HCT116 (cell line): ENCODE measurements around the gene PPDPF.

ENCODE experiments used
- ATF3 ChIP-seq: IDR thresholded peaks from 2 replicates; pipeline ENCODE4 v1.6.1; 2012
- CTCF ChIP-seq, 3 experiments: fragments of 200-600 bp in 1 of 3; sonication (generic) in 1 of 3; IDR thresholded peaks in 2 of 3; conservative IDR thresholded peaks in 1 of 3; 2 replicates each; pipeline ENCODE4 v1.5.1; 2012 to 2017; ENCODE audit warnings: low read depth in 2 of 3, low read length in 2 of 3, antibody characterized with exemption in 1 of 3, borderline replicate concordance in 1 of 3, control low read depth in 1 of 3, mild to moderate bottlenecking in 1 of 3, mixed read lengths in 1 of 3, mixed run types in 1 of 3, moderate library complexity in 1 of 3; ENCODE audit not compliant: insufficient read depth in 1 of 3
- MAX ChIP-seq: IDR thresholded peaks from 2 replicates; pipeline ENCODE4 v1.6.1; 2012
- POLR2A ChIP-seq: IDR thresholded peaks from 2 replicates; pipeline ENCODE4 v1.7.0; 2011; ENCODE audit warnings: borderline replicate concordance; ENCODE audit not compliant: insufficient read depth, insufficient read length; ENCODE audit errors: extremely low read depth
- POLR2AphosphoS5 ChIP-seq: IDR thresholded peaks from 2 replicates; pipeline ENCODE4 v1.6.1; 2011; ENCODE audit warnings: mild to moderate bottlenecking, low read depth, low read length, moderate library complexity
- REST ChIP-seq: IDR thresholded peaks from 2 replicates; pipeline ENCODE4 v1.6.1; 2012; ENCODE audit warnings: low read depth
- SP1 ChIP-seq: IDR thresholded peaks from 2 replicates; pipeline ENCODE4 v1.6.1; 2012; ENCODE audit warnings: low read depth
- TCF7L2 ChIP-seq: IDR thresholded peaks from 2 replicates; pipeline ENCODE4 v1.7.0; 2011; ENCODE audit warnings: borderline replicate concordance, inconsistent platforms; ENCODE audit not compliant: insufficient read depth, insufficient read length; ENCODE audit errors: extremely low read depth
- YY1 ChIP-seq: IDR thresholded peaks from 2 replicates; pipeline ENCODE4 v1.6.1; 2011; ENCODE audit warnings: low read length, low read depth, moderate library complexity, mild to moderate bottlenecking; ENCODE audit not compliant: insufficient replicate concordance; ENCODE audit errors: extremely low read depth

DNA sequence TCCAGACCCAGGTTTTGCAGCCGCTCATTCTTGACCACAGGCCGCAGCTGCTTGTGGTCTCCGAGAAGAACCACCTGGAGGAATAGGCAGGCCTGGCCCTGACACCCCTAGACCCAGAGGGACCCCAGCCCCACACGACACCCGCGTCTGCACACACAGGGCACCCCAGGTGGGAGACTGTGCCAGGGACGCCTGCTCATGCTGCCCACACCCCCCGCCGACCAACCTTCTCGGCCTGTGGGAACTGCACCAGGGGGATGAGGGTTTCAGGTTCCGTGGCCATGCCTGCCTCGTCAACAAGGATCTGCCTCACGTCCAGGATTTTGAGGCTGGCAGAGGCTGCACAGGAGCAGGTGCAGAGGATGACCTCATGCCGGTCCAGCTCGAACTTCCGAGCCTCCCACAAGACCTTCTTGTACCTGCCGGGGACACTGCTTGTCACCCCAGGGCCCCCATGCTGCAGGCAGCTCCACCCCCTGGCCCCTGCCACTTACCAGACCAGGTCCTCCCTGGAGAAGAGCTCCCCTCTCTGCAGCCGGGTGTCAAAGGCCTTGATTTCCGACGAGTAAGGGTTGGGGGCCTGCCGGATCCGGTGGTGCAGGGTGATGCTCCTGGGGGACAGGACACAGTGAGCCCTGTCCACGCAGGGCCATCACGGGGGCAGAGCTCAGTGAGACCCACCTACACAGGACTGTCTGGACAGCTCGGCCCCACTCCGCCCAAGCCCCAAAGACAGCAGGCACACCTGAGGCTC lies 40.5 kb downstream of the PPDPF start:
- TF ChIP-seq CTCF (IDR thresholded peaks at IDR 0.05 in 2 of 3, conservative IDR thresholded peaks at IDR 0.05 in 1 of 3; ENCODE audit: borderline replicate concordance in 1 of 3, insufficient read depth in 1 of 3, low read depth in 2 of 3, low read length in 2 of 3) (no peak), POLR2AphosphoS5 (no peak), TCF7L2 (no peak), REST (no peak), MAX (no peak), YY1 (no peak), POLR2A (no peak), ATF3 (no peak), SP1 (no peak)
